Astrocyte of the spinal cord (primary cell): ENCODE results near the gene AKT2.

ENCODE experiments used
- DNase-seq: peaks from one replicate; pipeline ENCODE4 v3.0.0; 2011; ENCODE audit warnings: low read depth, low spot score
- H3K4me3 ChIP-seq: 2 replicates; pipeline ENCODE4 v1.5.1; 2011; ENCODE audit warnings: low read depth, mild to moderate bottlenecking, low read length, moderate library complexity
- CTCF ChIP-seq: IDR thresholded peaks from 2 replicates; pipeline ENCODE4 v1.5.1; 2012; ENCODE audit warnings: low read depth, mild to moderate bottlenecking, low read length, inconsistent platforms
- in situ Hi-C: cut with HindIII; loops from 2 replicates; pipeline ENCODE4 v1.10.0; 2017; ENCODE audit warnings: low sequenced_read_pairs

The AKT2 gene

GRCh38 chr19:40277356-40278059, 7.6 kb downstream of the AKT2 start:
- H3K4me3 ChIP-seq, result no peak overlapping the region
- no peak for DNase-seq
- TF ChIP-seq CTCF, result no peak
- in situ Hi-C loops, result no loop called here

- H3K4me3 ChIP-seq, result no peak overlapping the region
- TF ChIP-seq CTCF, result no peak
- no peak for DNase-seq
- in situ Hi-C loops, result no loop called here
Observed at GRCh38 chr19:40274585-40275544, 10.3 kb downstream of the AKT2 start.

- in situ Hi-C loops, result no loop called here
- no peak overlapping the region for H3K4me3 ChIP-seq
- DNase-seq, result no peak
- no peak for TF ChIP-seq CTCF
Observed at GRCh38 chr19:40273469-40274360, 11.4 kb downstream of the AKT2 start.

- in situ Hi-C loops, result no loop called here
- no peak for DNase-seq
- TF ChIP-seq CTCF, result no peak
- H3K4me3 ChIP-seq, result no peak overlapping the region
Observed at GRCh38 chr19:40272261-40272660, 12.9 kb downstream of the AKT2 start.

DNA sequence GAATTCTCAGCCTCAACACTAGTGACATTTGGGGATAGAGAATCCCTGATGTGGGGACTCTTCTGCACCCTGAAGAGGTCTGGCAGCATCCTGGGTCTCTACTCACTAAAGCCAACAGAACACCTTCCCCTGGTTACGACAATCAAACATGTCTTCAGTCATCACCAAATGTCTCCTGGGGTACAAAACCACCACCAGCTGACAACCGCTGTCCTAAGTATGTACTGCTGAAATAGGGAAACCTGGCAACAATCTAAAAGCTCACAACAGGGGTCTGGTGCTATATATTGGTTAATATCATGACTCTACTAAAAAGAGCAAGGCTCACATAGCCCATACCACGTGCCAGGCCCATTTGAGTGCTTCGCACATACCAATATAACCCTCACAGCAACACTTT, 13.4 kb downstream of the AKT2 start:
- no peak for DNase-seq
- no peak overlapping the region for H3K4me3 ChIP-seq
- TF ChIP-seq CTCF, result no peak
- in situ Hi-C loops, result no loop called here
